Measurements from ENCODE around the gene TMEM54. TPM values are rescaled to one million over a fixed set of nuclear protein-coding genes. Genes with fewer than 3 reads are reported as not detected.

Gene TMEM54
- total RNA-seq, 1 experiment from 2014 or later, result 61.5 TPM

- no peak for DNase-seq (ENCODE audit: low read depth, low spot score)
- in situ Hi-C loops (cut with HindIII; ENCODE audit: low pct_unique_long_range_greater_than_20kb, low sequenced_read_pairs), result no loop called here
These were observed 14.8 kb upstream of the TMEM54 start for GRCh38 chr1:32915766-32916706.

GRCh38 chr1:32910319-32910718 lies 9.1 kb upstream of the TMEM54 start:
- no peak for DNase-seq (ENCODE audit: low read depth, low spot score)
- H3K4me1 ChIP-seq (ENCODE audit: control insufficient read depth, insufficient read depth, low read length), result no peaks in the 10 kb centered on the region
- ATAC-seq, result no peak
- BruUV-seq (replicated peaks), result no TSS peak
- no peak overlapping the region for H3K27ac ChIP-seq (ENCODE audit: low read length)
- in situ Hi-C loops (cut with HindIII; ENCODE audit: low pct_unique_long_range_greater_than_20kb, low sequenced_read_pairs) (no loop called here), intact Hi-C loops (cut with micrococcal nuclease; ENCODE audit: unreplicated experiment) (no loop called here)
- TF ChIP-seq SIN3A (IDR thresholded peaks at IDR 0.05; ENCODE audit: borderline replicate concordance, insufficient read depth, low read depth, low read length) (no peak), TCF7L2 (IDR thresholded peaks at IDR 0.05; ENCODE audit: low read depth, low read length) (no peak), REST (IDR thresholded peaks at IDR 0.05; ENCODE audit: insufficient read depth in 1 of 2, low read depth in 2 of 2, low read length in 1 of 2) (no peak), POLR2AphosphoS5 (IDR thresholded peaks at IDR 0.05; ENCODE audit: low read depth, low read length) (no peak), CTCF (IDR thresholded peaks at IDR 0.05) (no peak)
- no peak overlapping the region for H3K4me3 ChIP-seq (ENCODE audit: low read depth in 2 of 2, low read length in 2 of 2)
- ChIA-PET CTCF (no interaction called here), POLR2A (no interaction called here)
- no peaks in the 10 kb centered on the region for H3K36me3 ChIP-seq (ENCODE audit: control insufficient read depth, insufficient read depth, low read length)
- H3K9me3 ChIP-seq (ENCODE audit: control insufficient read depth, insufficient read depth, low read depth, low read length), result no peaks in the 10 kb centered on the region
- H3K27me3 ChIP-seq (ENCODE audit: control insufficient read depth, insufficient read depth, low read length), result no peaks in the 10 kb centered on the region

More at GRCh38 chr1:32915766-32916706, 14.8 kb upstream of the TMEM54 start:
- Histone ChIP-seq H3K27ac (ENCODE audit: low read length) (no peak overlapping the region), H3K27me3 (ENCODE audit: control insufficient read depth, insufficient read depth, low read length) (no peaks in the 10 kb centered on the region), H3K4me1 (ENCODE audit: control insufficient read depth, insufficient read depth, low read length) (no peaks in the 10 kb centered on the region), H3K36me3 (ENCODE audit: control insufficient read depth, insufficient read depth, low read length) (no peaks in the 10 kb centered on the region), H3K4me3 (ENCODE audit: low read depth in 2 of 2, low read length in 2 of 2) (no peak overlapping the region), H3K9me3 (ENCODE audit: control insufficient read depth, insufficient read depth, low read depth, low read length) (no peaks in the 10 kb centered on the region)
- intact Hi-C loops (cut with micrococcal nuclease; ENCODE audit: unreplicated experiment), result no loop called here
- ChIA-PET POLR2A (no interaction called here), CTCF (no interaction called here)
- no TSS peak for BruUV-seq (replicated peaks)
- TF ChIP-seq POLR2AphosphoS5 (IDR thresholded peaks at IDR 0.05; ENCODE audit: low read depth, low read length), result no peak
- TF ChIP-seq SIN3A (IDR thresholded peaks at IDR 0.05; ENCODE audit: borderline replicate concordance, insufficient read depth, low read depth, low read length), result no peak
- TF ChIP-seq CTCF (IDR thresholded peaks at IDR 0.05), result no peak
- TF ChIP-seq TCF7L2 (IDR thresholded peaks at IDR 0.05; ENCODE audit: low read depth, low read length), result no peak
- no peak for TF ChIP-seq REST (IDR thresholded peaks at IDR 0.05; ENCODE audit: insufficient read depth in 1 of 2, low read depth in 2 of 2, low read length in 1 of 2)
- ATAC-seq, result no peak

Data from Panc1 (cell line).